Jurkat, Clone E6-1 (cell line): ENCODE results near the gene CRB1.

ENCODE experiments used
- DNase-seq: peaks from one replicate; pipeline ENCODE4 v3.0.0-alpha.2; 2011; ENCODE audit warnings: low read depth, low spot score
- H3K4me3 ChIP-seq: 2 replicates; pipeline ENCODE4 v1.5.1; 2011; ENCODE audit warnings: mild to moderate bottlenecking, low read length, control low read depth, moderate library complexity

The CRB1 gene

GRCh38 chr1:197336571-197336970 lies 68.5 kb downstream of the CRB1 start:
- H3K4me3 ChIP-seq: no peak overlapping the region
- no peak for DNase-seq

GRCh38 chr1:197339106-197340060 lies 71.3 kb downstream of the CRB1 start:
- DNase-seq: no peak
- H3K4me3 ChIP-seq: no peak overlapping the region

GRCh38 chr1:197341626-197342025 lies 73.6 kb downstream of the CRB1 start:
- no peak overlapping the region for H3K4me3 ChIP-seq
- DNase-seq: no peak

GRCh38 chr1:197342044-197342565 lies 74.1 kb downstream of the CRB1 start:
- no peak overlapping the region for H3K4me3 ChIP-seq
- peak; percentile 24 for DNase-seq

- DNase-seq: no peak
- no peak overlapping the region for H3K4me3 ChIP-seq
Measured at GRCh38 chr1:197342669-197343068, 74.6 kb downstream of the CRB1 start.

- DNase-seq: no peak
- H3K4me3 ChIP-seq: no peak overlapping the region
Measured at GRCh38 chr1:197343663-197344273, 75.7 kb downstream of the CRB1 start.

- DNase-seq: no peak
- no peak overlapping the region for H3K4me3 ChIP-seq
Measured at GRCh38 chr1:197351821-197352440, 83.9 kb downstream of the CRB1 start.

GRCh38 chr1:197355248-197355995 lies 87.4 kb downstream of the CRB1 start:
- no peak overlapping the region for H3K4me3 ChIP-seq
- no peak for DNase-seq

GRCh38 chr1:197356723-197357533 lies 88.9 kb downstream of the CRB1 start:
- no peak overlapping the region for H3K4me3 ChIP-seq
- peak; percentile 21 for DNase-seq

- no peak overlapping the region for H3K4me3 ChIP-seq
Measured at GRCh38 chr1:197358959-197359358, 90.9 kb downstream of the CRB1 start.

GRCh38 chr1:197360068-197360467 lies 92.0 kb downstream of the CRB1 start:
- DNase-seq: no peak
- H3K4me3 ChIP-seq: no peak overlapping the region

More at GRCh38 chr1:197358959-197359358, 90.9 kb downstream of the CRB1 start:
- no peak for DNase-seq

- no peak overlapping the region for H3K4me3 ChIP-seq
- DNase-seq: no peak
Measured at GRCh38 chr1:197362871-197363270, 94.8 kb downstream of the CRB1 start.

GRCh38 chr1:197363855-197364254 lies 95.8 kb downstream of the CRB1 start:
- H3K4me3 ChIP-seq: no peak overlapping the region
- no peak for DNase-seq

- H3K4me3 ChIP-seq: no peak overlapping the region
- DNase-seq: no peak
Measured at GRCh38 chr1:197366996-197367395, 98.9 kb downstream of the CRB1 start.

GRCh38 chr1:197367627-197368026 lies 99.6 kb downstream of the CRB1 start:
- H3K4me3 ChIP-seq: no peak overlapping the region
- DNase-seq: no peak

- DNase-seq: no peak
Measured at GRCh38 chr1:197374428-197374827, 106.4 kb downstream of the CRB1 start.

GRCh38 chr1:197384471-197384870 lies 116.4 kb downstream of the CRB1 start:
- no peak for DNase-seq
- H3K4me3 ChIP-seq: no peak overlapping the region

More at GRCh38 chr1:197374428-197374827, 106.4 kb downstream of the CRB1 start:
- H3K4me3 ChIP-seq: no peak overlapping the region

GRCh38 chr1:197388801-197389200 lies 120.7 kb downstream of the CRB1 start:
- no peak for DNase-seq
- H3K4me3 ChIP-seq: no peak overlapping the region
